NCI-H2227 treated with DMSO at 0.1 percent for 48 hours (cell line): ENCODE results near the gene OBSCN.
A peak's percentile ranks its signal among the peaks of the same experiment; 100 is the strongest.
"Not testable (repeated sequence)": the region's sequence is repeated elsewhere in the genome, so short reads cannot be mapped to it uniquely, and the experiment has no call there.

Experiments
- DNase-seq: peaks from one replicate; lab custom pipeline; 2025; lab: John Stamatoyannopoulos, UW

The OBSCN gene

GRCh38 chr1:228212966-228213844 is 5.4 kb downstream of the OBSCN start:
- DNase-seq: peak; percentile 77

DNA sequence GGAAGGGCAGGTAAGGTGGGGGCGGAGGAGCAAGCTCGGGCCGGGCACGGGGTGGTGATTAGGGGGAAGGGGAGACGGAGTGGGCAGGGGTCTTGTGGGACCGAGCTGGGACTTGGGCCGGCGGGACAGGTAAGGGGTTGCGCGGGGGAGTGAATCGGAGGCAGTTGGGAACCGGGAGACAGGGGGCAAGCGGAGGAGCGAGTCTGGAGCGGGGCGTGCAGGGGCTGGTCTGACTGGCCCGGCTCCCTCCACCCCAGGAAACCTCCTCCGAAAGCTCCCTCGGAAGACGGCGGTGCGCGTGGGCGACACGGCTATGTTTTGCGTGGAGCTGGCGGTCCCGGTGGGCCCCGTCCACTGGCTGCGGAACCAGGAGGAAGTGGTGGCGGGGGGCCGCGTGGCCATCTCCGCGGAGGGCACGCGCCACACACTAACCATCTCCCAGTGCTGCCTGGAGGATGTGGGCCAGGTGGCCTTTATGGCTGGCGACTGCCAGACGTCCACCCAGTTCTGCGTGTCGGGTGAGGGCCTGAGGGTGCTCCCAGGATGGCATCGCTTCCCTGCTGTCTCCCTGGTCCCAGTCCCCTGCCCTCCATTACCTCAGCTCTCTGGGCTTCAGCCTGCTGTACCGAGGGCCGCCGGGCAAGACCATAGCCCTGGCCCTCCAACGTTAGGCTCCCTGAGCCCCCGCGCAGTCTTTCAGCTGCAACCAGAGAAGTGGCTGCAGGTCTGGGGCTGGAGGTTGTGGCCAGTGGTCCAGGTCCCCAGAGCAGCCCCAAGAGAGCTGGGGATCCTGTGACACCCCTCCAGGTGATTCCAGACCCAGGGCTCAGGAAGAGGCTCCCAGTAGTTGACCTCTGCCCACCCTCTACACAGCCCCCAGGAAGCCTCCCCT is 6.3 kb downstream of the OBSCN start:
- DNase-seq: no peak

DNA sequence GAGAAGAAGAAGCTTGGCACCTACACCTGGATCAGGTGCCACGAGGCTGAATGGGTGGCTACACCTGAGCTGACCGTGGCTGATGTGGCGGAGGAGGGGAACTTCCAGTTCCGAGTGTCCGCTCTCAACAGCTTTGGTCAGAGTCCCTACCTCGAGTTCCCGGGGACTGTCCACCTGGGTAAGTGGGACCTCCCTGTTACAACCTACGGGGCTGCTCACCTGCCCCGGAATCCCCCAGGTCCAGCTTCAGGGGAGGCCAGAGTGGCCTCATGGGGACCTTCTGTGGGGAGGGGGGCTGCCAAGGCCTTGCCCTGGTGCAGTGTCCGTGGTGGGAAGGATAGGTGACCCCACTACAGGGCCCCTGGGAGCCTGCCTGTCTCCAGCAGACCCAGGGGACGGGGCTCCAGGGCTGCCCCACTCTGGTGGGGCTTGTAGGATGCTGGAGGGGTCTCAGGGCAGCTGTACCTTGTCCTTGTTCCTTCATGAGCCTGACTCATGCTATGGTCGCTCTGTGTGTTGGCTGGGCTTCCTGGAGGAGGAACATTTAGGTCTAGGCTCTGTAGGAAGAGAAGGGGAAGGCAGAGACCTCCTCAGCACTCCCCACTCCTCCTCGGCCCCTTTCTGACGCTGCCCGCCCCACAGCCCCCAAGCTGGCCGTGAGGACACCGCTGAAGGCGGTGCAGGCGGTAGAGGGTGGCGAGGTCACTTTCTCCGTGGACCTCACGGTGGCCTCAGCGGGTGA is 7.2 kb downstream of the OBSCN start:
- no peak for DNase-seq

DNA sequence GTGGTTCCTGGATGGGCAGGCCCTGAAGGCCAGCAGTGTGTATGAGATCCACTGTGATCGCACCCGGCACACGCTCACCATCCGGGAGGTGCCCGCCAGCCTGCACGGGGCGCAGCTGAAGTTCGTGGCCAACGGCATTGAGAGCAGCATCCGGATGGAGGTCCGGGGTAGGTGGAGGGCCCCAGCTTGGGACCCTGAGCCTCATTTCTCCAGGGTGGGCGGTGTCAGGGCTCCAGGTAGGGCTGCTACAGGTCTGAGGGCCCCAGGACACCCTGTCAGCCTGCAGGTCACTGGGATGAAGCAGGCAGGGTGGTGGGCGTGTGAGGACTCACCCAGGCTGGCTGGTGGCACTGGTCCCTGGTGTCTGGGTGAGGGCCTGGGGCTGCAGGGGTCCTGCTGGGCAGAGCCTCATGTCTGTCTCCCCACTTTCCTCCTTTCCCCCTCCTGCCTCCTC is 7.8 kb downstream of the OBSCN start:
- no peak for DNase-seq

DNA sequence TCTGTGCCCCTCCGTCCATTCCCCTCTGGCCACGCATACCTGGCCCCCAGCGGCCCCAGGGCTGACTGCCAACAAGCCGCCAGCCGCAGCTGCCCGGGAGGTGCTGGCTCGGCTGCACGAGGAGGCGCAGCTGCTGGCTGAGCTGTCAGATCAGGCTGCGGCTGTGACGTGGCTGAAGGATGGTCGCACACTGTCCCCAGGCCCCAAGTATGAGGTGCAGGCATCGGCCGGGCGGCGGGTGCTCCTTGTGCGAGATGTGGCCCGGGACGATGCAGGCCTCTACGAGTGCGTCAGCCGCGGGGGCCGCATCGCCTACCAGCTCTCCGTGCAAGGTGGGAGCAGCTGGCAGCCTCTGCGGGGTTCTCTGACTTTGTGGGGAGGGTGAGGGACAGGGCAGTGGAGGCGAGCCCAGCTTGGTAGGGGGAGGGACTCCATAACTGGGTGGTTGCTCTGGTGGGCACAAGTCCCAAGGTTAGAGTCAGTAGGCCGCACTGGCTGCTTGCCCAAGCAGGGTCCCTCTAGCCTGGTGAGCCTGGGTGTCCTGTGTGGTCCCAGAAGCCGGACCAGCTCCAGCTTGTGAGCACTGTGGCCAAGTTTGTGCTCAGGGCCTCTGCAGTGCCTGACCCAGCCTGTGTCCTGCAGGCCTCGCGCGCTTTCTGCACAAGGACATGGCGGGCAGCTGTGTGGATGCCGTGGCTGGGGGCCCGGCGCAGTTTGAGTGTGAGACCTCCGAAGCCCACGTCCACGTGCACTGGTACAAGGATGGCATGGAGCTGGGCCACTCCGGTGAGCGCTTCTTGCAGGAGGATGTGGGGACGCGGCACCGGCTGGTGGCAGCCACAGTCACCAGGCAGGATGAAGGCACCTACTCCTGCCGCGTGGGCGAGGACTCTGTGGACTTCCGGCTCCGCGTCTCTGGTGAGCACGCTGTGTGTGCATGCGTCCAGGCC is 8.8 kb downstream of the OBSCN start:
- no peak for DNase-seq

- DNase-seq: no peak
Measured at GRCh38 chr1:228217551-228218344, 9.9 kb downstream of the OBSCN start.

- no peak for DNase-seq
Measured at GRCh38 chr1:228218513-228219244, 10.8 kb downstream of the OBSCN start.

- no peak for DNase-seq
Measured at GRCh38 chr1:228219245-228219961, 11.6 kb downstream of the OBSCN start.

- no peak for DNase-seq
Measured at GRCh38 chr1:228219962-228220780, 12.3 kb downstream of the OBSCN start.

DNA sequence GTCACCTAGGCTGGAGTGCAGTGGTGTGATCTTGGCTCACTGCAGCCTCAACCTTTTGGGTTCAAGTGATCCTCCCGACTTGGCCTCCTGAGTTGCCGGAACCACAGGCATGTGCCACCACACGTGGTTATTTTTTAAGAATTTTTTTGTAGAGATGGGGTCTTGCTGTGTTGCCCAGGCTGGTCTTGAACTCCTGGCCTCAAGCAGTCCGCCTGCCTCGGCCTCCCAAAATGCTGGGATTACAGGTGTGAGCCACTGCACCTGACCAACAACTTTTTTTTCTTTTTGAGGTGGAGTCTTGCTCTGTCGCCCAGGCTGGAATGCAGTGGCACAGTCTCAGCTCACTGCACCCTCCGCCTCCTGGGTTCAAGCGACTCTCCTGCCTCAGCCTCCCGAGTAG is 13.3 kb downstream of the OBSCN start:
- not testable (repeated sequence) for DNase-seq

DNA sequence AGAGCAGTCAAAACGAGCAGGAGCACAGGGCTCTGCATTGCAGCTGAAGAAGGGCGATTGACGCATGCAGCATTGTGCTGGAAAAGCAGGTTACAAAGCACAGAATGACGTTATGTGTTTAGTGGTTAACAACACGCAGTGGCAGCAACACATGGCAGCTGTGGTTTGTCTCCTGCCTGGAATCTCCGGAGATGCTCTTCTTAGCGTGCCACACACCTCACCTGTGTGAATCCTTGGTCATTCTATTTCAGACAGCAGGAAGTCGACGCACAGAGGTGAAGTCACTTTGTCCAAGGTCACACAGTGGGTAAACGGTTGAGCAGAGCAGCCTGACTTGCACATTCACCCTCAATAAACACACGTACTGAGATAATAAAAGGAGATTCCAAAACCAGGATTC is 14.7 kb downstream of the OBSCN start:
- no peak for DNase-seq

GRCh38 chr1:228224198-228225164 is 16.6 kb downstream of the OBSCN start:
- no peak for DNase-seq

- no peak for DNase-seq
Measured at GRCh38 chr1:228225165-228225710, 17.4 kb downstream of the OBSCN start.

DNA sequence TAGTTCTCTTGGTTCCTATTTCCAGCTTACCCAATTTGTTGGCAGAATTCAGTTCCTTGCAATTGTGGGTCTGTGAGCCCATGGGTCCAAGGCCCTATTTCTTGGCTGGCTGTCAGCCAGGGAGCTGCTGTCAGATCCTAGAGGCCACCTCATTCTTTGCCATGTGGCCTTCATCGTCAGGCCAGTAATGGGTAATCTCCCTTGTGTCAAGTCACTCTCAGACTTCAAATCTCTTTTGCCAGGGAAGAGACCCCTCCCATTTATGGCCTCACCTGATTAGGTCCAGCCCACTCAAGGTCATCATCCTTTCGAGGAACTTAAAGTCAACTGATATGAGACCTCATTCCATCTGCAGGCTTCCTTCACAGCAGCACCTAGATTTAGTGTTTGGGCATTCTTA is 17.9 kb downstream of the OBSCN start:
- no peak for DNase-seq

GRCh38 chr1:228226141-228226874 is 18.5 kb downstream of the OBSCN start:
- DNase-seq: no peak
